ENCODE measurements around the gene SLC9A6.
"Not testable (repeated sequence)": the region's sequence is repeated elsewhere in the genome, so short reads cannot be mapped to it uniquely, and the experiment has no call there.

SLC9A6 gene

GRCh38 chrX:136032370-136032769 is 47.1 kb downstream of the SLC9A6 start:
- Histone ChIP-seq H3K9ac (ENCODE audit: low read length) (no peak overlapping the region), H3K4me1 (ENCODE audit: control insufficient read depth, insufficient read depth, low read length) (peaks cover 21% of the 10 kb centered on the region), H3K27me3 (ENCODE audit: control insufficient read depth, insufficient read depth, low read length) (no peaks in the 10 kb centered on the region), H3K36me3 (ENCODE audit: control insufficient read depth, insufficient read depth, low read length) (no peaks in the 10 kb centered on the region), H3K4me3 (ENCODE audit: low read length) (no peak overlapping the region), H3K27ac (ENCODE audit: low read depth, low read length) (peak overlapping the region; percentile 87)

GRCh38 chrX:136034668-136035067 is 49.4 kb downstream of the SLC9A6 start:
- no peak overlapping the region for H3K27ac ChIP-seq (ENCODE audit: low read depth, low read length)
- H3K9ac ChIP-seq (ENCODE audit: low read length) = no peak overlapping the region
- H3K4me1 ChIP-seq (ENCODE audit: control insufficient read depth, insufficient read depth, low read length) = peaks cover 18% of the 10 kb centered on the region
- no peak overlapping the region for H3K4me3 ChIP-seq (ENCODE audit: low read length)
- H3K27me3 ChIP-seq (ENCODE audit: control insufficient read depth, insufficient read depth, low read length) = no peaks in the 10 kb centered on the region
- no peaks in the 10 kb centered on the region for H3K36me3 ChIP-seq (ENCODE audit: control insufficient read depth, insufficient read depth, low read length)

- Histone ChIP-seq H3K9ac (ENCODE audit: low read length) (no peak overlapping the region), H3K27me3 (ENCODE audit: control insufficient read depth, insufficient read depth, low read length) (no peaks in the 10 kb centered on the region), H3K4me1 (ENCODE audit: control insufficient read depth, insufficient read depth, low read length) (peaks cover 8% of the 10 kb centered on the region), H3K27ac (ENCODE audit: low read depth, low read length) (no peak overlapping the region), H3K36me3 (ENCODE audit: control insufficient read depth, insufficient read depth, low read length) (no peaks in the 10 kb centered on the region), H3K4me3 (ENCODE audit: low read length) (no peak overlapping the region)
Observed at GRCh38 chrX:136035663-136036062, 50.4 kb downstream of the SLC9A6 start.

- Histone ChIP-seq H3K9ac (ENCODE audit: low read length) (no peak overlapping the region), H3K4me1 (ENCODE audit: control insufficient read depth, insufficient read depth, low read length) (no peaks in the 10 kb centered on the region), H3K27me3 (ENCODE audit: control insufficient read depth, insufficient read depth, low read length) (no peaks in the 10 kb centered on the region), H3K4me3 (ENCODE audit: low read length) (no peak overlapping the region), H3K36me3 (ENCODE audit: control insufficient read depth, insufficient read depth, low read length) (no peaks in the 10 kb centered on the region), H3K27ac (ENCODE audit: low read depth, low read length) (no peak overlapping the region)
Observed at GRCh38 chrX:136039485-136039884, 54.2 kb downstream of the SLC9A6 start.

GRCh38 chrX:136039968-136040367 is 54.7 kb downstream of the SLC9A6 start:
- Histone ChIP-seq H3K9ac (ENCODE audit: low read length) (no peak overlapping the region), H3K27ac (ENCODE audit: low read depth, low read length) (no peak overlapping the region), H3K27me3 (ENCODE audit: control insufficient read depth, insufficient read depth, low read length) (no peaks in the 10 kb centered on the region), H3K4me3 (ENCODE audit: low read length) (no peak overlapping the region), H3K4me1 (ENCODE audit: control insufficient read depth, insufficient read depth, low read length) (no peaks in the 10 kb centered on the region), H3K36me3 (ENCODE audit: control insufficient read depth, insufficient read depth, low read length) (no peaks in the 10 kb centered on the region)

GRCh38 chrX:136041254-136041812 is 56.1 kb downstream of the SLC9A6 start:
- Histone ChIP-seq H3K4me1 (ENCODE audit: control insufficient read depth, insufficient read depth, low read length) (no peaks in the 10 kb centered on the region), H3K4me3 (ENCODE audit: low read length) (no peak overlapping the region), H3K27me3 (ENCODE audit: control insufficient read depth, insufficient read depth, low read length) (no peaks in the 10 kb centered on the region), H3K9ac (ENCODE audit: low read length) (no peak overlapping the region), H3K36me3 (ENCODE audit: control insufficient read depth, insufficient read depth, low read length) (no peaks in the 10 kb centered on the region), H3K27ac (ENCODE audit: low read depth, low read length) (no peak overlapping the region)

GRCh38 chrX:136045008-136045407 is 59.8 kb downstream of the SLC9A6 start:
- no peak overlapping the region for H3K9ac ChIP-seq (ENCODE audit: low read length)
- H3K36me3 ChIP-seq (ENCODE audit: control insufficient read depth, insufficient read depth, low read length) = no peaks in the 10 kb centered on the region
- no peaks in the 10 kb centered on the region for H3K27me3 ChIP-seq (ENCODE audit: control insufficient read depth, insufficient read depth, low read length)
- H3K4me3 ChIP-seq (ENCODE audit: low read length) = no peak overlapping the region
- peaks cover 4% of the 10 kb centered on the region for H3K4me1 ChIP-seq (ENCODE audit: control insufficient read depth, insufficient read depth, low read length)
- H3K27ac ChIP-seq (ENCODE audit: low read depth, low read length) = no peak overlapping the region

GRCh38 chrX:136046295-136047015 is 61.2 kb downstream of the SLC9A6 start:
- H3K27me3 ChIP-seq (ENCODE audit: control insufficient read depth, insufficient read depth, low read length) = no peaks in the 10 kb centered on the region
- H3K27ac ChIP-seq (ENCODE audit: low read depth, low read length) = peak overlapping the region; percentile 56
- no peak overlapping the region for H3K9ac ChIP-seq (ENCODE audit: low read length)
- no peak overlapping the region for H3K4me3 ChIP-seq (ENCODE audit: low read length)
- H3K36me3 ChIP-seq (ENCODE audit: control insufficient read depth, insufficient read depth, low read length) = no peaks in the 10 kb centered on the region
- H3K4me1 ChIP-seq (ENCODE audit: control insufficient read depth, insufficient read depth, low read length) = peaks cover 4% of the 10 kb centered on the region

GRCh38 chrX:136047016-136047642 is 61.9 kb downstream of the SLC9A6 start:
- Histone ChIP-seq H3K27ac (ENCODE audit: low read depth, low read length) (peak overlapping the region; percentile 56), H3K27me3 (ENCODE audit: control insufficient read depth, insufficient read depth, low read length) (no peaks in the 10 kb centered on the region), H3K36me3 (ENCODE audit: control insufficient read depth, insufficient read depth, low read length) (no peaks in the 10 kb centered on the region), H3K9ac (ENCODE audit: low read length) (no peak overlapping the region), H3K4me3 (ENCODE audit: low read length) (no peak overlapping the region), H3K4me1 (ENCODE audit: control insufficient read depth, insufficient read depth, low read length) (peaks cover 4% of the 10 kb centered on the region)

GRCh38 chrX:136047969-136048368 is 62.7 kb downstream of the SLC9A6 start:
- Histone ChIP-seq H3K4me3 (ENCODE audit: low read length) (no peak overlapping the region), H3K27ac (ENCODE audit: low read depth, low read length) (peak overlapping the region; percentile 56), H3K27me3 (ENCODE audit: control insufficient read depth, insufficient read depth, low read length) (no peaks in the 10 kb centered on the region), H3K9ac (ENCODE audit: low read length) (no peak overlapping the region), H3K4me1 (ENCODE audit: control insufficient read depth, insufficient read depth, low read length) (peaks cover 4% of the 10 kb centered on the region), H3K36me3 (ENCODE audit: control insufficient read depth, insufficient read depth, low read length) (no peaks in the 10 kb centered on the region)

GRCh38 chrX:136048446-136048845 is 63.2 kb downstream of the SLC9A6 start:
- Histone ChIP-seq H3K27ac (ENCODE audit: low read depth, low read length) (no peak overlapping the region), H3K4me1 (ENCODE audit: control insufficient read depth, insufficient read depth, low read length) (peaks cover 4% of the 10 kb centered on the region), H3K27me3 (ENCODE audit: control insufficient read depth, insufficient read depth, low read length) (no peaks in the 10 kb centered on the region), H3K36me3 (ENCODE audit: control insufficient read depth, insufficient read depth, low read length) (no peaks in the 10 kb centered on the region), H3K9ac (ENCODE audit: low read length) (no peak overlapping the region), H3K4me3 (ENCODE audit: low read length) (no peak overlapping the region)

GRCh38 chrX:136049608-136050007 is 64.4 kb downstream of the SLC9A6 start:
- Histone ChIP-seq H3K27ac (ENCODE audit: low read depth, low read length) (no peak overlapping the region), H3K27me3 (ENCODE audit: control insufficient read depth, insufficient read depth, low read length) (no peaks in the 10 kb centered on the region), H3K9ac (ENCODE audit: low read length) (no peak overlapping the region), H3K4me1 (ENCODE audit: control insufficient read depth, insufficient read depth, low read length) (peaks cover 5% of the 10 kb centered on the region), H3K36me3 (ENCODE audit: control insufficient read depth, insufficient read depth, low read length) (no peaks in the 10 kb centered on the region), H3K4me3 (ENCODE audit: low read length) (no peak overlapping the region)

- not testable (repeated sequence) for H3K27me3 ChIP-seq (ENCODE audit: control insufficient read depth, insufficient read depth, low read length); H3K9ac ChIP-seq (ENCODE audit: low read length); H3K4me3 ChIP-seq (ENCODE audit: low read length); H3K36me3 ChIP-seq (ENCODE audit: control insufficient read depth, insufficient read depth, low read length); H3K27ac ChIP-seq (ENCODE audit: low read depth, low read length)
- peaks cover 11% of the 10 kb centered on the region for H3K4me1 ChIP-seq (ENCODE audit: control insufficient read depth, insufficient read depth, low read length)
Observed at GRCh38 chrX:136050875-136051274, 65.6 kb downstream of the SLC9A6 start.
